HG03457 (cell line): Measurements from ENCODE around the gene TCF3.
"Not testable (repeated sequence)": the region's sequence is repeated elsewhere in the genome, so short reads cannot be mapped to it uniquely, and the experiment has no call there.

ENCODE experiments used
- ATAC-seq: cut with Tn5 transposase; IDR thresholded peaks from one replicate; pipeline ENCODE4 v1.9.1; 2021; ENCODE audit warnings: moderate number of reproducible peaks; ENCODE audit not compliant: unreplicated experiment

The TCF3 gene

GRCh38 chr19:1652471-1653299 is at the start of gene TCF3:
TSS of gene TCF3 (minus strand) at chr19:1652615. CDS start at chr19:1650248, 2,367 bp downstream.
- peak; percentile 47 for ATAC-seq

GRCh38 chr19:1700733-1701663 is 48.6 kb upstream of the TCF3 start:
- no peak for ATAC-seq

- ATAC-seq = no peak
These were observed 47.8 kb upstream of the TCF3 start for GRCh38 chr19:1699998-1700732.

DNA sequence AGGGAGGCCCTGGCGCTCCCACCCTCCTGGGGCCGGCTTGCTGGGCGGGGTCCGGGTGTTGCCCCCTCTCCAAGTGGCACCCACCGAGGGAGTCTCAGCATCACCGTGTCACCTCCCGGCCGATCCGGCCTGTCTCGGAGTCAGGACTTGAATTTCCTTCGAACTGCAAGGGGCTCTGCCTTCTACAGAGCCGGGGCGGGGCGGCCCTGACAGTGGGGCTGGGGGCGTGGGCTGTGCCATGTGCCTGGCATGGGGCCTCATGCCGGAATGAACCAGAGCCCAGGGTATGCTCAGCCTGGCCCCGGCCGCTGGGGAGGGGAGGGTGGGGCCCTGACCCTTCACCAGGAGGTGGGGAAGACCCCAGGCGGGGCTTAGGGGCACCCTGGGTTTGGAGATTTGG is 47.0 kb upstream of the TCF3 start:
- no peak for ATAC-seq

- ATAC-seq = no peak
These were observed 46.2 kb upstream of the TCF3 start for GRCh38 chr19:1698636-1699035.

DNA sequence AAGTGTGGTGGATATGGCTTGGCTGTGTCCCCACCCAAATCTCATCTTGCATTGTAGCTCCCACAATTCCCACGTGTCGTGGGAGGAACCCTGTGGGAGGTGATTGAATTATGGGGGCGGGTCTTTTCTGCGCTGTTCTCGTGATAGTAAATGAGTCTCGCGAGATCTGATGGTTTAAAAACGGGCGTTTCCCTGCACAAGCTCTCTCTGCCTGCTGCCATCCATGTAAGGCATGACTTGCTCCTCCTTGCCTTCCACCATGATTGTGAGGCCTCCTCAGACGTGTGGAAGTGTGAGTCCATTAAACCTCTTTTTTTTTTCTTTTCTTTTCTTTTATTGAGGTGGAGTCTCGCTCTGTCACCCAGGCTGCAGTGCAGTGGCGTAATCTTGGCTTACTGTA is 43.1 kb upstream of the TCF3 start:
- not testable (repeated sequence) for ATAC-seq

DNA sequence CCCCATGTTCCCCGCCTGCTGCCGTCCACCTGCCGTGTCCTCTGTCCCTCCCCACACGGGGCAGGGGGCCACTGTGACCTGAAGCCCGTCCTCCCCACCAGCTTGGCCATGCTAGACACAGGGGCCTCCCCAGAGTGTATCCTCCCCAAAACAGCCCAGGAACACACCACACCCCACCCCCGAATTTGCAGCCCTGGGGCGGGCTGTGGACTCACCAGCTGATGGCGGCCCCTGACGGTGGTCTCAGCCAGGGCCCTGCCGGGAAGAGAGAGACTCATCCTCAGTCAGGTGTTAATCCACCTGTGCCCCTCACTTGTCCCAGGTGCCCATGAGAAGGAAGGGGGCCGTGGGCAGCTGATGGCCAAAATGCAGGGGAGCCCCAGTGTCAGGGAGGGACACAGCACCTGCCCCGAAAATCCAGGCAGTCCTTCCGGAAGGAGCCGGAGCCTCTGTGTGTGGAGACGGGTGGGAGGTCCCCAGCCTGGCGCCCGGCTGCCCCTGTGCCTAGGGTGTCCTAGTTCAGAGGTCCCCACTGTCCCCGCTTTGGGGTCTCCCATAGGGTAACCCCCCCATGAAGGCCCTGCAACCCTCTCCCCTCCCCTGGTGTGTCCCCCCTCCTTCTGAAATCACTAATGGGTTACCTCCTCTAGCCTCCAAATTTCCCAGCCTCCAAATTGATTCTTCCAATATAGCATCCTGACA is 39.3 kb upstream of the TCF3 start:
- ATAC-seq = no peak

DNA sequence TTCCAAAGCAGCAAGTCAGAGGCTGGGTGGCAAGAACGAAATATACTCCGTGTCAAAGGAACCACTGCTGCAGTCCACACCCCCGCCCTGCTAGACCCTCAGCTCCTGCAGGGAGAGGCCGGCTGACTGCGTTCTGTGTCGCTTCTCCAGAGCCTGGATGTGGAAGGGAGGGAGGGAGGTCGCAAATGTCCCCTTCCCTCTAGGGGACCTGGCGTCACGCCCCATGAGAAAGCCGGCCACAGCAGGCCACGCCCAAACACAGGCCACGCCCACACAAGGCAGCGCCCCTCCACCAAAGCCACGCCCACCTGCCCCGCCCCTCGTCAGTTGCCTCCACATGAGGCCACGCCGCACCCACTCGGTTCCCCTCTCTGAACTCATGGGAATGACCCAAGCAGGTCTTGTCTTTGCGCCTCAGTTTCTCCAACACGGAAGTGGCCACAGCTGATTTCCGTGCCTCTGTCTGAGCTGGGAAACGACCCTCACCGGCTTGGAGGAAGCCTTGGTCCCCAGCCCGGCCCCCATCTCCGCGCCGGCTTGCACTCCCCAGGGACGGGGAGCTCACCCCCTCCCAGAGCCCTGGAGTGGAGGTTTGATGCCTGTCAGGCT is 38.4 kb upstream of the TCF3 start:
- ATAC-seq = no peak

DNA sequence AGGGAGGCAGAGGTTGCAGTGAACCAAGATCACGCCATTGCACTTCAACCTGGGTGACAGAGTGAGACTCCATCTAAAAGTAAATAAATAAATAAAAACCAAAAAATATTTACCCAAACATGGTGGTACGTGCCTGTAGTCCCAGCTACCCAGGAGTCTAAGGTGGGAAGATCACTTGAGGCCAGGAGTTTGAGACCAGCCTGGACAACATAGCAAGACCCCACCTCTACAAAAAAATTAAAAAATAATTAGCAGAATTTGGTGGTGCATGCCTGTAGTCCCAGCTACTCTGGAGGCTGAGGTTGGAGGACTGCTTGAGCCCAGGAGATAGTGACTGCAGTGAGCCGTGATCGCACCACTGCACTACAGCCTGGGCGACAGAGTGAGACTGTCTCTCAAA is 33.4 kb upstream of the TCF3 start:
- not testable (repeated sequence) for ATAC-seq

DNA sequence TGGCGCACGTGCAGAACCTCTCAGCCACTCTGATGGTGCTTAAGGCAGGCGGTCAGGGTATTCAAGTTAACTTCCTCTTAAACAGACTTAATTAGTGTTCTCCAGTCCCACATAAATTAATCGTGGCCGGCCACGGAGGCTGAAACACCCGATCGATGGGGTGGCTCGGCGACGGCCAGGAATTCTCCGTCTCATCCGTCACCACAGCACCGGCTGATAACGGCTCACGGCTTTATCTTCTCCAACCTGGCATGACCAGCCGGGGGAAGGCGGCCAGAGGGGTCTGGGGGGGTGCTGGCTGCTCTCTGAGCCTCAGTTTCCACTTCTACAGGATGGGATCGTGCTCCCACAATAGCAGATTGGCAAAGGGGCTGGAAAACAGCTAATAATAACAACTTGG is 32.6 kb upstream of the TCF3 start:
- no peak for ATAC-seq

GRCh38 chr19:1684573-1684912 is 32.1 kb upstream of the TCF3 start:
- no peak for ATAC-seq

- no peak for ATAC-seq
These were observed 31.6 kb upstream of the TCF3 start for GRCh38 chr19:1683869-1684572.

GRCh38 chr19:1680976-1681375 is 28.6 kb upstream of the TCF3 start:
- no peak for ATAC-seq

- ATAC-seq = no peak
These were observed 25.7 kb upstream of the TCF3 start for GRCh38 chr19:1678073-1678472.

DNA sequence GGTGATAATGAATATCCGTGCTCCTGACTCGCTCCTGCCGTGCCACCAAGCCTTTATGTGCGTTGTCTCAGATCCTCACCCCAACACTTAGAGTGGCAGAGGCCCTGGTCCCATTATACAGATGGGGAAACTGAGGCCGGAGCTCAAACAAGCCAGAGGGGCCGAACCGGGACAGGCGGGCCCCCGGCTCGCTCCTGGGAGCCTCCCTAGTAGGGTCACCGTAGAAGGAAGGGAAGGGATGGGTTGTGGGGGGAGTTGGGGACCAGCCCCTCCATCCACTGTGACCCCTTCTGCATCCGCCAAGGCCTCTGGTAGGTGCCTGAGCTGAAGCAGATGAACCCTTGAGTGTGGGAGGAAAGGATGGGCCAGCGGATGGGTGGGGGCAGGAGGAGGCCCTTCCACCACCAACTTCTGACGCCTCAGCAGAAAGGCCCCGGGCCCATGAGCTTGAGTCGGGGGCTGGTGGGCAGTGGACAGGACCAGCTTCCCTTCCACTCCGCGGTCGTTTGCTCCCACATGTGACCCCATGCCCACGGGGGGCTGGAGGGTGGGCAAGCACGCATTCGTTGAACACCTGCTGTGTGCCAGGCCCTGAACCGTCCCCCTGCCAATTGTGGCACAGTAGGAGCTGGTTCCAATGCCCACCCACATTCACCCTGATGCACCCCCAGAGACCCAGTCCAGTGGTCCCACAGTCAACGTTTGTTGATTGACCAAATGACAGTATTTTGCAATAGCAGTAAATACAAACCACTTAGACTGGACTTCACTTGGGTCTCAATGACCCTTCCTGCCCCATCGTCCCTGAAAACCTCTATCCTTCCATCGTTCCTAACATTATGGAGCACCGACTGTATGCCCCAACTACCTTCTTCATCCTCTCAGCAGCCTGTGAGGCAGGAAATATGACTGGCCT is 24.2 kb upstream of the TCF3 start:
- ATAC-seq = no peak

- ATAC-seq = no peak
These were observed 23.4 kb upstream of the TCF3 start for GRCh38 chr19:1675633-1676350.

DNA sequence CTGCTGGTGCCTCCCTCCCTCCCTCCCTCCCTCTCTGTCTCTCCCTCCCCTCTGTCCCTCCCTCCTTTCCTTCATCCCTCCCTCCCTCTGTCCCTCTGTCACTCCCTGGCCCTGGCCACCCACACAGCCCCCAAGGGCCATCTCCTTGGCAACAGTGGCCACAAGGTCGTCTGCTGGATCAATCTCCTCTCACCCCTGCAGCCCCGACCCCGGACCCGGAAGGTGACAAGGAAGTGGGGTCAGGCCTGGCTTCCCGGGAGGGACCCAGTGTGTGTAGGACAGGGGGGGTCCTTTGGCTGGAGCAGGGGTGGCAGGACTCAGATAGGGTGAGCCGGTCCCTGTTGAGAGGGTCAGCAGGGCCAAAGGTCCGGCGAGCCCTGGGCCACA is 21.9 kb upstream of the TCF3 start:
- no peak for ATAC-seq
